Measurements from ENCODE around the gene DGKG. TPM values are rescaled to one million over a fixed set of nuclear protein-coding genes. Genes with fewer than 3 reads are reported as not detected.

Gene DGKG
- total and polyA plus RNA-seq, 8 donors = 4.2 to 7.6 (median 5.5) TPM

- H3K9me3 ChIP-seq = no peaks in the 10 kb centered on the region
- H3K4me1 ChIP-seq = no peaks in the 10 kb centered on the region
- peaks cover 0 to 22% of the 10 kb centered on the region in 2 donors for H3K36me3 ChIP-seq
- no peak overlapping the region for H3K4me3 ChIP-seq
- H3K27ac ChIP-seq = no peak overlapping the region
- ATAC-seq = no peak
- no peak for TF ChIP-seq CTCF (IDR thresholded peaks at IDR 0.05)
- no peaks in the 10 kb centered on the region for H3K27me3 ChIP-seq
- DNase-seq = no peak
- intact Hi-C loops (cut with DNase I) = no loop called here
Observed at GRCh38 chr3:186283096-186283495, 78.9 kb downstream of the DGKG start.

- no peak for TF ChIP-seq CTCF (IDR thresholded peaks at IDR 0.05)
- Histone ChIP-seq H3K9me3 (no peaks in the 10 kb centered on the region), H3K4me1 (no peaks in the 10 kb centered on the region), H3K27ac (no peak overlapping the region), H3K27me3 (no peaks in the 10 kb centered on the region), H3K4me3 (no peak overlapping the region), H3K36me3 (peaks cover 0 to 32% of the 10 kb centered on the region in 2 donors)
- no peak for DNase-seq
- peak; percentile 36 for ATAC-seq
- intact Hi-C loops (cut with DNase I) = no loop called here
Observed at GRCh38 chr3:186281176-186281575, 80.9 kb downstream of the DGKG start.

- TF ChIP-seq CTCF (IDR thresholded peaks at IDR 0.05) = no peak
- DNase-seq (no peak), ATAC-seq (no peak)
- H3K27ac ChIP-seq = no peak overlapping the region
- no peaks in the 10 kb centered on the region for H3K27me3 ChIP-seq
- intact Hi-C loops (cut with DNase I) = no loop called here
- no peaks in the 10 kb centered on the region for H3K9me3 ChIP-seq
- H3K4me3 ChIP-seq = no peak overlapping the region
- peaks cover 0 to 32% of the 10 kb centered on the region in 2 donors for H3K36me3 ChIP-seq
- no peaks in the 10 kb centered on the region for H3K4me1 ChIP-seq
Observed at GRCh38 chr3:186280737-186281136, 81.3 kb downstream of the DGKG start.

- peak; percentile 89 for ATAC-seq
- no peak overlapping the region for H3K27ac ChIP-seq
- H3K4me3 ChIP-seq = no peak overlapping the region
- DNase-seq = peak in 2 of 4 donors; percentile 42 to 77
- TF ChIP-seq CTCF (IDR thresholded peaks at IDR 0.05) = peak; percentile 39 to 41
- peaks cover 0 to 34% of the 10 kb centered on the region in 2 donors for H3K36me3 ChIP-seq
- H3K4me1 ChIP-seq = no peaks in the 10 kb centered on the region
- intact Hi-C loops (cut with DNase I) = loop anchor here in 1 of 2 donors (5.0 kb wide), 1 partner anchor 295 kb away; no protein-coding TSS in a partner anchor
- H3K27me3 ChIP-seq = no peaks in the 10 kb centered on the region
- no peaks in the 10 kb centered on the region for H3K9me3 ChIP-seq
Observed at GRCh38 chr3:186277268-186277909, 84.6 kb downstream of the DGKG start.

GRCh38 chr3:186275436-186275835 lies 86.6 kb downstream of the DGKG start:
- H3K36me3 ChIP-seq = peaks cover 0 to 44% of the 10 kb centered on the region in 2 donors
- intact Hi-C loops (cut with DNase I) = loop anchor here in 1 of 2 donors (5.0 kb wide), 1 partner anchor 293 kb away; no protein-coding TSS in a partner anchor
- H3K27ac ChIP-seq = no peak overlapping the region
- H3K9me3 ChIP-seq = no peaks in the 10 kb centered on the region
- TF ChIP-seq CTCF (IDR thresholded peaks at IDR 0.05) = no peak
- no peaks in the 10 kb centered on the region for H3K4me1 ChIP-seq
- H3K4me3 ChIP-seq = no peak overlapping the region
- ATAC-seq = no peak
- no peak for DNase-seq
- no peaks in the 10 kb centered on the region for H3K27me3 ChIP-seq

All from left lung (tissue), 10 donors.